GM12878 (cell line): ENCODE results near the gene SCN7A. TPM values are rescaled to one million over a fixed set of nuclear protein-coding genes. Genes with fewer than 3 reads are reported as not detected.
"Not testable (repeated sequence)": the region's sequence is repeated elsewhere in the genome, so short reads cannot be mapped to it uniquely, and the experiment has no call there.

Source experiments
- ATAC-seq: fragments of 200-7000 bp; cut with Tn5 transposase; 3 replicates; pipeline ENCODE4 v1.9.1; 2020; ENCODE audit warnings: mild to moderate bottlenecking, moderate library complexity
- BruUV-seq: library from RNA; stranded (reverse); fragments of 400-500 nt; replicated peaks from 2 replicates; lab custom pipeline; 2021; lab: Mats Ljungman, UMichigan
- CTCF ChIA-PET: fragments of 300-600 bp; sonication (Branson Sonifier 250); formaldehyde crosslinking; extraction: SDS; loops from one replicate; lab custom pipeline; 2021; ENCODE audit warnings: inconsistent platforms; lab: Yijun Ruan, JAX
- POLR2A ChIA-PET: fragments of 350-600 bp; formaldehyde crosslinking; extraction: SDS; loops from one replicate; lab custom pipeline; 2021; ENCODE audit warnings: inconsistent platforms; lab: Charles Lee
- RAD21 ChIA-PET: fragments of 300-600 bp; sonication (Branson Sonifier 250); formaldehyde crosslinking; loops from one replicate; lab custom pipeline; 2023; ENCODE audit warnings: antibody characterized with exemption; ENCODE audit not compliant: unreplicated experiment; lab: Charles Lee
- SMC1A ChIA-PET: fragments of 300-600 bp; sonication (Branson Sonifier 250); formaldehyde crosslinking; loops from one replicate; lab custom pipeline; 2023; ENCODE audit not compliant: unreplicated experiment, uncharacterized antibody; lab: Charles Lee
- DNase-seq: peaks from one replicate; pipeline ENCODE4 v3.0.0-alpha.2; 2011; ENCODE audit warnings: low read depth, low spot score
- FAIRE-seq: peaks from 3 replicates; lab custom pipeline; 2011; peaks lifted over from hg19 to GRCh38; lab: Jason Lieb, UNC
- H2AFZ ChIP-seq: 2 replicates; pipeline ENCODE4 v1.6.0; 2011; ENCODE audit warnings: low read depth, low read length, control low read depth; ENCODE audit not compliant: control insufficient read depth
- H3K27ac ChIP-seq: 2 replicates; pipeline ENCODE4 v1.5.1; 2011; ENCODE audit warnings: control low read depth; ENCODE audit not compliant: control insufficient read depth, insufficient read depth
- H3K27me3 ChIP-seq, 2 experiments: replicated peaks in 1 of 2; 2 replicates each; pipeline versions ENCODE4 v1.6.0 to v1.6.1; 2011; ENCODE audit warnings: low read length in 1 of 2; ENCODE audit not compliant: control insufficient read depth in 2 of 2, insufficient read depth in 2 of 2
- H3K36me3 ChIP-seq, 2 experiments: 2 replicates each; pipeline ENCODE4 v1.5.1; 2011; ENCODE audit warnings: low read length in 1 of 2; ENCODE audit not compliant: control insufficient read depth in 2 of 2, insufficient read depth in 2 of 2
- H3K4me1 ChIP-seq: 2 replicates; pipeline ENCODE4 v1.6.1; 2011; ENCODE audit warnings: mild to moderate bottlenecking, low read length, moderate library complexity, mixed read lengths; ENCODE audit not compliant: control insufficient read depth, insufficient read depth
- H3K4me2 ChIP-seq: 2 replicates; pipeline ENCODE4 v1.6.0; 2011; ENCODE audit warnings: control low read depth; ENCODE audit not compliant: control insufficient read depth, insufficient read depth
- H3K4me3 ChIP-seq: fragments of 200-600 bp; sonication (generic); 2 replicates; pipeline ENCODE4 v1.5.1; 2016
- H3K79me2 ChIP-seq: 2 replicates; pipeline ENCODE4 v1.6.0; 2011; ENCODE audit warnings: low read length; ENCODE audit not compliant: control insufficient read depth, insufficient read depth
- H3K9ac ChIP-seq: 2 replicates; pipeline ENCODE4 v1.8.0; 2011; ENCODE audit warnings: low read length, control low read depth, mixed read lengths; ENCODE audit not compliant: control insufficient read depth, insufficient read depth
- H3K9me3 ChIP-seq: replicated peaks from 3 replicates; pipeline ENCODE4 v1.5.1; 2011; ENCODE audit warnings: mild to moderate bottlenecking, low read length; ENCODE audit not compliant: control insufficient read depth, insufficient read depth
- H4K20me1 ChIP-seq: 2 replicates; pipeline ENCODE4 v1.6.0; 2011; ENCODE audit not compliant: control insufficient read depth, insufficient read depth
- ELK1 ChIP-seq: IDR thresholded peaks from 2 replicates; pipeline ENCODE4 v1.6.1; 2012; ENCODE audit warnings: low read depth, low read length, improper control_type of control experiment
- KLF5 ChIP-seq: fragments of 450-650 bp; IDR thresholded peaks from 2 replicates; pipeline ENCODE4 v1.6.1; 2014; ENCODE audit warnings: mild to moderate bottlenecking; ENCODE audit not compliant: partially characterized antibody
- NFXL1 ChIP-seq: fragments of 450-650 bp; IDR thresholded peaks from 2 replicates; pipeline ENCODE4 v1.6.1; 2017; ENCODE audit warnings: antibody characterized with exemption, mild to moderate bottlenecking, borderline replicate concordance
- SIN3A ChIP-seq: IDR thresholded peaks from 2 replicates; pipeline ENCODE4 v1.6.1; 2012; ENCODE audit warnings: low read depth, low read length, improper control_type of control experiment
- ZNF687 ChIP-seq: fragments of 450-650 bp; IDR thresholded peaks from 2 replicates; pipeline ENCODE4 v1.6.1; 2017; ENCODE audit warnings: mild to moderate bottlenecking, moderate library complexity
- WGBS: methylation state at CpG from one replicate; pipeline ENCODE4 v1.1.6; 2016; ENCODE audit warnings: low lambda C conversion rate; ENCODE audit not compliant: insufficient replicate concordance, insufficient coverage; ENCODE audit errors: missing lambda C conversion rate; 5-methylcytosine and 5-hydroxymethylcytosine counted together
- in situ Hi-C: fragments of 300-500 bp; cut with MboI; formaldehyde crosslinking; loops from 9 replicates; pipeline ENCODE4 v1.14.3; 2018; ENCODE audit warnings: mixed read lengths
- intact Hi-C: fragments of 100-400 bp; cut with micrococcal nuclease; formaldehyde crosslinking; loops from one replicate; pipeline ENCODE4 v1.14.2; 2022; ENCODE audit not compliant: unreplicated experiment
- polyA plus RNA-seq, 11 experiments: library from polyadenylated mRNA; depleted of rRNA in 4 of 11; unstranded in 6 of 11; stranded (reverse) in 5 of 11; fragments of >200 nt; fragmentation: Nextera tagmentation in 4 of 11; fragmentation: Illumina TruSeq in 1 of 11; extraction: Ambion mirVana in 4 of 11; extraction: Trizol in 1 of 11; gene quantifications; 1 replicate in 1 of 11; 2 replicates in 10 of 11; pipeline versions ENCODE4 v1.2.1 to v1.2.3, GENCODE V29; 2011 to 2016; ENCODE audit warnings: inconsistent platforms in 2 of 11, missing spikeins in 2 of 11, low read depth in 1 of 11
- total RNA-seq, 4 experiments: library from RNA; depleted of rRNA in 3 of 4; stranded (reverse); fragments of >200 nt in 3 of 4; fragmentation: Illumina TruSeq in 1 of 4; extraction: Trizol in 1 of 4; gene quantifications; 2 replicates each; pipeline versions ENCODE4 v1.2.1 to v1.2.3, GENCODE V29; 2013 to 2021

SCN7A gene
- total and polyA plus RNA-seq, 10 of the 15 experiments (the other 5 are each of a cell fraction or from before 2014, with no cell fraction given): 0.05 TPM; not detected in 9

GRCh38 chr2:166458674-166459073 lies 35.4 kb downstream of the SCN7A start (continued):
- no peak for TF ChIP-seq ZNF687
- no peak for TF ChIP-seq NFXL1
- no peak for TF ChIP-seq SIN3A
- no peak for TF ChIP-seq ELK1
- no peak for TF ChIP-seq KLF5

- peak; percentile 72 for FAIRE-seq
- BruUV-seq, H3K4me3 ChIP-seq, H3K79me2 ChIP-seq, ATAC-seq, H3K9ac ChIP-seq, H4K20me1 ChIP-seq, H3K4me1 ChIP-seq, in situ Hi-C loops, H2AFZ ChIP-seq, H3K27ac ChIP-seq, H3K27me3 ChIP-seq, H3K9me3 ChIP-seq, intact Hi-C loops, RAD21 ChIA-PET, H3K4me2 ChIP-seq, SMC1A ChIA-PET, POLR2A ChIA-PET, CTCF ChIA-PET, H3K36me3 ChIP-seq, DNase-seq: not testable (repeated sequence)
- WGBS: 7% methylated on average over 4 of the region's 4 CpGs
Observed at GRCh38 chr2:166455823-166456222, 38.2 kb downstream of the SCN7A start.
